ENCODE data around the gene KRT73. TPM values are rescaled to one million over a fixed set of nuclear protein-coding genes. Genes with fewer than 3 reads are reported as not detected.
A peak's percentile ranks its signal among the peaks of the same experiment; 100 is the strongest.

KRT73 gene
- total RNA-seq, 1 experiment from 2014 or later: not detected

DNA sequence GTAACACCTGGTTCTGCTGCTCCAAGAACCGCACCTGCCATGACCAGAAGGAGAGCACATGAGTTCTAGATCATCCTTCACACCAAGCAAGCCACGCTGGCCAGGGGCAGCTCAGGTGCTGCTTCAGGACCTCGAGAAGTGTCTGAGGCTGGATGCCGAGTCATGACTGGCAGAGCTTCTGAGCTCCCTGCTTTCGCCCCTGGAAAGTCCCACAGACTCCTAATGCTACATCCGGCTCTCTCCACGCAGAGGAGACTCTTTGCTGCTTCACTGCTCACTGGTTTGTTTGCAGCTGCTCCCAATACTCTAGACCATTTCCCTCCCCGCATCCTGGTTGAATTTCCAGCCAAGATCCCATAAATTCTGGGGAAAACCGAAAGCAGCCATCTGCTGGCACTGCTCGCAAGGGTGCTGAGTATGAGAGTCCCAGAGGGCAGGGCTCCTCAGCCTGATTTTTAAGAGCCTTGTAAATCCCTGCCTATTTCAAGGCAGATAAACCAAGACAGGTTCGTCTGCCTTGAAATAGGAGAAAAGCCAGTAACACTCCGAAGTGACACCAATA is 32.2 kb upstream of the KRT73 start:
- Histone ChIP-seq H3K4me1 (ENCODE audit: insufficient read depth, low read length) (no peaks in the 10 kb centered on the region), H3K27ac (ENCODE audit: insufficient read length, low read depth, low read length) (no peak overlapping the region), H3K4ac (ENCODE audit: low read depth, low read length) (no peak overlapping the region), H2BK20ac (ENCODE audit: low read depth, low read length, poor library complexity, severe bottlenecking) (no peak overlapping the region), H3K18ac (ENCODE audit: insufficient read length, low read depth, low read length) (no peak overlapping the region), H3K4me2 (ENCODE audit: insufficient read depth, insufficient read length, low read length) (no peak overlapping the region), H2BK120ac (ENCODE audit: low read depth, low read length, poor library complexity, severe bottlenecking) (no peak overlapping the region), H3K79me1 (ENCODE audit: insufficient read depth, low read depth, low read length, poor library complexity, severe bottlenecking) (no peaks in the 10 kb centered on the region), H4K20me1 (ENCODE audit: control insufficient read depth, insufficient read depth, insufficient read length) (no peaks in the 10 kb centered on the region), H4K5ac (ENCODE audit: insufficient read length, low read depth, low read length) (no peak overlapping the region), H3T11ph (ENCODE audit: low read length) (no peak overlapping the region), H4K91ac (ENCODE audit: insufficient read length, low read depth, low read length) (no peak overlapping the region), H2AK5ac (ENCODE audit: insufficient read length, low read length) (no peak overlapping the region), H4K8ac (replicated peaks; ENCODE audit: insufficient read length, low read depth, low read length) (no peak overlapping the region), H2BK5ac (ENCODE audit: insufficient read length, low read length) (no peak overlapping the region), H2AFZ (ENCODE audit: low read length) (no peak overlapping the region), H3K79me2 (ENCODE audit: insufficient read depth, low read length) (no peaks in the 10 kb centered on the region), H3K56ac (ENCODE audit: insufficient read length, low read depth, low read length) (no peak overlapping the region), H3K23ac (ENCODE audit: insufficient read length, low read depth, low read length) (no peak overlapping the region), H3K27me3 (ENCODE audit: insufficient read depth, low read length) (no peaks in the 10 kb centered on the region), H3K9me3 (ENCODE audit: control insufficient read depth, low read depth, low read length) (no peaks in the 10 kb centered on the region), H3K9ac (ENCODE audit: extremely low read depth, insufficient read length, low read length) (no peak overlapping the region), H2BK12ac (ENCODE audit: insufficient read length, low read depth, low read length) (no peak overlapping the region), H3K14ac (ENCODE audit: insufficient read depth, low read length) (no peak overlapping the region), H3K23me2 (ENCODE audit: insufficient read length, low read depth, low read length, poor library complexity, severe bottlenecking) (no peaks in the 10 kb centered on the region), H2BK15ac (ENCODE audit: low read depth, low read length) (no peak overlapping the region)
- Mint-ChIP-seq H3K9me3 (peaks cover 2 to 9% of the 10 kb centered on the region in 2 experiments; a peak in 2 of 5 replicates), H3K4me3 (no peak overlapping the region), H3K27me3 (ENCODE audit: low read depth) (peaks cover 21% of the 10 kb centered on the region), H3K36me3 (ENCODE audit: insufficient read depth in 1 of 3, low read depth in 3 of 3) (no peaks in the 10 kb centered on the region), H3K4me1 (no peaks in the 10 kb centered on the region), H3K27ac (0 out of 7 replicates have a peak overlapping the region, but pooled peaks of 1 of the 3 experiments have one; percentile 39)
- DNase-seq: peak; percentile 28
- WGBS (ENCODE audit: extremely low coverage, insufficient read length, low lambda C conversion rate): no CpG with 5 or more reads among the region's 12 CpGs
- TF ChIP-seq, protein P1, sequence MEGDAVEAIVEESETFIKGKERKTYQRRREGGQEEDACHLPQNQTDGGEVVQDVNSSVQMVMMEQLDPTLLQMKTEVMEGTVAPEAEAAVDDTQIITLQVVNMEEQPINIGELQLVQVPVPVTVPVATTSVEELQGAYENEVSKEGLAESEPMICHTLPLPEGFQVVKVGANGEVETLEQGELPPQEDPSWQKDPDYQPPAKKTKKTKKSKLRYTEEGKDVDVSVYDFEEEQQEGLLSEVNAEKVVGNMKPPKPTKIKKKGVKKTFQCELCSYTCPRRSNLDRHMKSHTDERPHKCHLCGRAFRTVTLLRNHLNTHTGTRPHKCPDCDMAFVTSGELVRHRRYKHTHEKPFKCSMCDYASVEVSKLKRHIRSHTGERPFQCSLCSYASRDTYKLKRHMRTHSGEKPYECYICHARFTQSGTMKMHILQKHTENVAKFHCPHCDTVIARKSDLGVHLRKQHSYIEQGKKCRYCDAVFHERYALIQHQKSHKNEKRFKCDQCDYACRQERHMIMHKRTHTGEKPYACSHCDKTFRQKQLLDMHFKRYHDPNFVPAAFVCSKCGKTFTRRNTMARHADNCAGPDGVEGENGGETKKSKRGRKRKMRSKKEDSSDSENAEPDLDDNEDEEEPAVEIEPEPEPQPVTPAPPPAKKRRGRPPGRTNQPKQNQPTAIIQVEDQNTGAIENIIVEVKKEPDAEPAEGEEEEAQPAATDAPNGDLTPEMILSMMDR (conservative IDR thresholded peaks at IDR 0.05): no peak
